HG02571 (cell line): ENCODE results near the gene BCO1.
A peak's percentile ranks its signal among the peaks of the same experiment; 100 is the strongest.

Experiments used
- ATAC-seq: cut with Tn5 transposase; IDR thresholded peaks from one replicate; pipeline ENCODE4 v1.9.1; 2021; ENCODE audit warnings: mild to moderate bottlenecking, moderate library complexity; ENCODE audit not compliant: unreplicated experiment

BCO1 gene

GRCh38 chr16:81315271-81316175, 77.0 kb downstream of the BCO1 start:
- ATAC-seq, result peak; percentile 37

GRCh38 chr16:81316176-81316496, 77.6 kb downstream of the BCO1 start:
- ATAC-seq, result no peak

- ATAC-seq, result no peak
Observed at GRCh38 chr16:81318711-81319110, 80.2 kb downstream of the BCO1 start.

GRCh38 chr16:81319221-81319912, 80.9 kb downstream of the BCO1 start:
- ATAC-seq, result no peak

- ATAC-seq, result no peak
Observed at GRCh38 chr16:81321039-81321438, 82.5 kb downstream of the BCO1 start.

- no peak for ATAC-seq
Observed at GRCh38 chr16:81321536-81321935, 83.0 kb downstream of the BCO1 start.

GRCh38 chr16:81324808-81325207, 86.3 kb downstream of the BCO1 start:
- no peak for ATAC-seq

GRCh38 chr16:81327011-81327410, 88.5 kb downstream of the BCO1 start:
- no peak for ATAC-seq

GRCh38 chr16:81327447-81328196, 89.1 kb downstream of the BCO1 start:
- no peak for ATAC-seq

- no peak for ATAC-seq
Observed at GRCh38 chr16:81329947-81330346, 91.5 kb downstream of the BCO1 start.

- ATAC-seq, result no peak
Observed at GRCh38 chr16:81333356-81333755, 94.9 kb downstream of the BCO1 start.

GRCh38 chr16:81335669-81336068, 97.2 kb downstream of the BCO1 start:
- no peak for ATAC-seq

GRCh38 chr16:81337097-81337496, 98.6 kb downstream of the BCO1 start:
- no peak for ATAC-seq
